IMR-90 (cell line): ENCODE measurements around the gene PEAK3. TPM values are rescaled to one million over a fixed set of nuclear protein-coding genes. Genes with fewer than 3 reads are reported as not detected.

ENCODE experiments used
- ATAC-seq: fragments of 200-7000 bp; cut with Tn5 transposase; 2 replicates; pipeline ENCODE4 v1.9.1; 2020; ENCODE audit warnings: low read depth, mild to moderate bottlenecking, moderate library complexity
- BruUV-seq: library from RNA; stranded (reverse); fragments of 400-500 nt; replicated peaks from 2 replicates; lab custom pipeline; 2021; lab: Mats Ljungman, UMichigan
- CTCF ChIA-PET: fragments of 300-600 bp; formaldehyde crosslinking; extraction: SDS; loops from one replicate; lab custom pipeline; 2021; ENCODE audit warnings: antibody characterized with exemption; lab: Yijun Ruan, JAX
- POLR2A ChIA-PET: fragments of 300-600 bp; sonication (Branson Sonifier 250); formaldehyde crosslinking; loops from one replicate; lab custom pipeline; 2022; ENCODE audit warnings: antibody characterized with exemption; ENCODE audit not compliant: unreplicated experiment; lab: Charles Lee
- DNase-seq: peaks from one replicate; pipeline ENCODE4 v3.0.0; 2013
- H2AFZ ChIP-seq: replicated peaks from 2 replicates; pipeline ENCODE3; 2013; ENCODE audit warnings: low read length, mild to moderate bottlenecking; ENCODE audit not compliant: poor library complexity
- H2AK5ac ChIP-seq: 2 replicates; pipeline ENCODE4 v1.6.1; 2013; ENCODE audit warnings: low read depth, low read length, inconsistent platforms
- H2AK9ac ChIP-seq: replicated peaks from 2 replicates; pipeline ENCODE3; 2013; ENCODE audit warnings: mild to moderate bottlenecking, low read depth, low read length, moderate library complexity; ENCODE audit not compliant: poor library complexity
- H2BK120ac ChIP-seq: 2 replicates; pipeline ENCODE4 v1.6.1; 2013; ENCODE audit warnings: low read depth, low read length, inconsistent platforms
- H2BK15ac ChIP-seq: 3 replicates; pipeline ENCODE4 v1.6.1; 2013; ENCODE audit warnings: low read depth, low read length, inconsistent platforms
- H2BK20ac ChIP-seq: 2 replicates; pipeline ENCODE4 v1.6.1; 2013; ENCODE audit warnings: low read depth, mild to moderate bottlenecking, inconsistent platforms, low read length, moderate library complexity
- H2BK5ac ChIP-seq: 2 replicates; pipeline ENCODE4 v1.6.1; 2013; ENCODE audit warnings: mild to moderate bottlenecking, low read depth, low read length, inconsistent platforms; ENCODE audit not compliant: poor library complexity, severe bottlenecking
- H3K14ac ChIP-seq: replicated peaks from 2 replicates; pipeline ENCODE4 v1.6.1; 2013; ENCODE audit warnings: low read depth, low read length, inconsistent platforms
- H3K18ac ChIP-seq: 2 replicates; pipeline ENCODE4 v1.6.1; 2013; ENCODE audit warnings: low read depth, low read length, control low read depth
- H3K23ac ChIP-seq: 2 replicates; pipeline ENCODE4 v1.6.1; 2013; ENCODE audit warnings: low read depth, low read length, inconsistent platforms
- H3K27ac ChIP-seq: 2 replicates; pipeline ENCODE4 v1.5.1; 2013; ENCODE audit warnings: mild to moderate bottlenecking, control low read depth, low read length; ENCODE audit not compliant: insufficient read depth
- H3K27me3 ChIP-seq: 2 replicates; pipeline ENCODE4 v1.6.1; 2013; ENCODE audit warnings: low read length; ENCODE audit not compliant: control insufficient read depth, insufficient read depth
- H3K36me3 ChIP-seq: 2 replicates; pipeline ENCODE4 v1.6.1; 2013; ENCODE audit warnings: low read length, mixed read lengths; ENCODE audit not compliant: control insufficient read depth, insufficient read depth
- H3K4ac ChIP-seq: 2 replicates; pipeline ENCODE4 v1.6.1; 2013; ENCODE audit warnings: low read depth, low read length, inconsistent platforms
- H3K4me1 ChIP-seq: 2 replicates; pipeline ENCODE4 v1.6.1; 2013; ENCODE audit warnings: low read length, mixed read lengths; ENCODE audit not compliant: control insufficient read depth, insufficient read depth
- H3K4me2 ChIP-seq: 2 replicates; pipeline ENCODE4 v1.6.1; 2013; ENCODE audit warnings: low read depth, mild to moderate bottlenecking, control low read depth, low read length, moderate library complexity
- H3K4me3 ChIP-seq: 2 replicates; pipeline ENCODE4 v1.5.1; 2013; ENCODE audit warnings: low read depth, mild to moderate bottlenecking, control low read depth, low read length, moderate library complexity; ENCODE audit not compliant: insufficient read depth
- H3K56ac ChIP-seq: 2 replicates; pipeline ENCODE4 v1.6.1; 2013; ENCODE audit warnings: low read length, inconsistent platforms; ENCODE audit not compliant: insufficient read depth; ENCODE audit errors: extremely low read depth
- H3K79me1 ChIP-seq, 2 experiments: 2 replicates each; pipeline ENCODE4 v1.6.1; 2013; ENCODE audit warnings: low read length in 2 of 2, inconsistent platforms in 1 of 2, low read depth in 1 of 2
- H3K9ac ChIP-seq: 2 replicates; pipeline ENCODE4 v1.6.1; 2013; ENCODE audit warnings: low read depth, low read length, control low read depth
- H3K9me1 ChIP-seq: 2 replicates; pipeline ENCODE4 v1.6.1; 2013; ENCODE audit warnings: low read length, inconsistent platforms; ENCODE audit not compliant: insufficient read depth
- H3K9me3 ChIP-seq: 2 replicates; pipeline ENCODE4 v1.6.1; 2013; ENCODE audit warnings: low read length; ENCODE audit not compliant: control insufficient read depth, insufficient read depth
- H4K20me1 ChIP-seq: 2 replicates; pipeline ENCODE4 v1.6.1; 2013; ENCODE audit warnings: low read length, inconsistent platforms; ENCODE audit not compliant: insufficient read depth
- H4K5ac ChIP-seq: 2 replicates; pipeline ENCODE4 v1.6.1; 2013; ENCODE audit warnings: mild to moderate bottlenecking, low read depth, low read length, control low read depth
- H4K8ac ChIP-seq, 2 experiments: 2 replicates each; pipeline ENCODE4 v1.6.1; 2013; ENCODE audit warnings: low read depth in 2 of 2, low read length in 2 of 2, control low read depth in 1 of 2, inconsistent platforms in 1 of 2
- H4K91ac ChIP-seq: 2 replicates; pipeline ENCODE4 v1.6.1; 2013; ENCODE audit warnings: low read depth, low read length, inconsistent platforms; ENCODE audit not compliant: insufficient read depth
- BHLHE40 ChIP-seq: fragments of 150-350 bp; IDR thresholded peaks from 2 replicates; pipeline ENCODE4 v1.6.1; 2016; ENCODE audit warnings: mild to moderate bottlenecking, low read depth, low read length
- CEBPB ChIP-seq: IDR thresholded peaks from 2 replicates; pipeline ENCODE4 v1.6.1; 2012; ENCODE audit warnings: low read depth, low read length, improper control_type of control experiment
- CHD1 ChIP-seq: IDR thresholded peaks from 2 replicates; pipeline ENCODE4 v1.6.1; 2012; ENCODE audit warnings: low read depth, low read length, improper control_type of control experiment
- FOS ChIP-seq: fragments of 150-350 bp; IDR thresholded peaks from 2 replicates; pipeline ENCODE4 v1.6.1; 2016; ENCODE audit warnings: low read depth, low read length
- MAFK ChIP-seq: IDR thresholded peaks from 2 replicates; pipeline ENCODE4 v1.6.1; 2012; ENCODE audit warnings: low read depth, low read length, improper control_type of control experiment
- MAZ ChIP-seq: IDR thresholded peaks from 2 replicates; pipeline ENCODE4 v1.6.1; 2012; ENCODE audit warnings: low read depth, mild to moderate bottlenecking, low read length, improper control_type of control experiment, moderate library complexity, borderline replicate concordance
- MXI1 ChIP-seq: IDR thresholded peaks from 2 replicates; pipeline ENCODE4 v1.6.1; 2012; ENCODE audit warnings: low read depth, mild to moderate bottlenecking, low read length, moderate library complexity, borderline replicate concordance
- NFE2L2 ChIP-seq: fragments of 150-350 bp; IDR thresholded peaks from 2 replicates; pipeline ENCODE4 v1.6.1; 2016; ENCODE audit warnings: low read depth, mild to moderate bottlenecking, low read length
- POLR2A ChIP-seq: IDR thresholded peaks from 2 replicates; pipeline ENCODE4 v1.6.1; 2012; ENCODE audit warnings: mild to moderate bottlenecking, low read depth, low read length
- RAD21 ChIP-seq: IDR thresholded peaks from 2 replicates; pipeline ENCODE4 v1.6.1; 2012; ENCODE audit warnings: low read length, improper control_type of control experiment
- RCOR1 ChIP-seq: IDR thresholded peaks from 2 replicates; pipeline ENCODE4 v1.6.1; 2012; ENCODE audit warnings: mild to moderate bottlenecking, low read length, improper control_type of control experiment; ENCODE audit not compliant: insufficient replicate concordance
- RFX5 ChIP-seq: IDR thresholded peaks from 2 replicates; pipeline ENCODE4 v1.8.0; 2012; ENCODE audit warnings: low read depth, mild to moderate bottlenecking, low read length, moderate library complexity
- SMC3 ChIP-seq: fragments of 150-350 bp; IDR thresholded peaks from 2 replicates; pipeline ENCODE4 v1.6.1; 2016; ENCODE audit warnings: low read depth, mild to moderate bottlenecking, antibody characterized with exemption, low read length, moderate library complexity
- WGBS, 2 experiments: methylation state at CpG; one replicate each; pipeline versions ENCODE4 v1.1.5 to v1.1.7; 2013; ENCODE audit warnings: missing lambda C conversion rate in 2 of 2; ENCODE audit not compliant: insufficient read length in 1 of 2; ENCODE audit errors: extremely low coverage in 2 of 2; 5-methylcytosine and 5-hydroxymethylcytosine counted together
- dilution Hi-C: fragments of 300-500 bp; cut with HindIII; formaldehyde crosslinking; loops from one replicate; pipeline ENCODE4 v1.14.3; 2018; ENCODE audit warnings: low sequenced_read_pairs; ENCODE audit not compliant: unreplicated experiment
- in situ Hi-C: fragments of 300-500 bp; cut with MboI; formaldehyde crosslinking; loops from 3 replicates; pipeline ENCODE4 v1.14.3; 2019; ENCODE audit warnings: low sequenced_read_pairs, inconsistent platforms, mixed read lengths
- intact Hi-C: fragments of 100-400 bp; cut with micrococcal nuclease; formaldehyde crosslinking; loops from 2 replicates; pipeline ENCODE4 v1.10.0; 2022
- polyA plus RNA-seq, 3 experiments: library from polyadenylated mRNA; depleted of rRNA; stranded (reverse); fragments of >200 nt; gene quantifications; 2 replicates each; pipeline ENCODE4 v1.2.3, GENCODE V29; 2012; ENCODE audit warnings: low replicate concordance in 1 of 3
- total RNA-seq: library from RNA; depleted of rRNA; stranded (reverse); fragments of >200 nt; gene quantifications from 2 replicates; pipeline ENCODE4 v1.2.3, GENCODE V29; 2012
- TF ChIP-seq, protein P1 (sequence below): fragments of 150-350 bp; IDR thresholded peaks from 2 replicates; pipeline ENCODE4 v1.6.1; 2017; ENCODE audit warnings: mild to moderate bottlenecking, antibody characterized with exemption, low read length, low read depth
- TF ChIP-seq, protein P2 (sequence below): conservative IDR thresholded peaks from 2 replicates; pipeline ENCODE4 v1.5.1; 2012; ENCODE audit warnings: mild to moderate bottlenecking, low read depth, low read length, improper control_type of control experiment
- TF ChIP-seq, protein P3 (sequence below): fragments of 150-350 bp; IDR thresholded peaks from 2 replicates; pipeline ENCODE4 v1.6.1; 2016; ENCODE audit warnings: low read depth, mild to moderate bottlenecking, low read length, moderate library complexity, borderline replicate concordance

The PEAK3 gene
- total and polyA plus RNA-seq, 2 of the 4 experiments (the other 2 are of a cell fraction): under 0.01 to 0.09 TPM

DNA sequence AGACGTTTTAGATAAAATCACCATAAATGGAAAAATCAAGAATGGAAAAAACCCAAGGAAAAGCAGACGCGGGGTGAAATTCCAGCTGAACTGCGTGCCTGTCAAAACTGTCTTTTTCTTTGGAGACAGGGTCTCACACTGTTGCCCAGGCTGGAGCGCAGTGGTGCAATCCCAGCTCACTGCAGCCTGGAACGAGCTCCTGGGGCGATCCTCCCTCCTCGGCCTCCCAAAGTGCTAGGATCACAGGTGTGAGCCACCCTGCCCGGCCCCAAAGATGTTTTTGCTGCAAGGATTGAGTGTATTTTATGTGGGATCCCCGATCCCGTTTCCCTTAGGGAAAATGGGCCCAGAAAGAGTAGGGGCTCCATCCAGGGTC lies 875 bp upstream of the PEAK3 start:
- peaks cover 7% of the 10 kb centered on the region for H3K4me1 ChIP-seq
- ATAC-seq (no peak), DNase-seq (no peak)
- TF ChIP-seq SMC3: no peak
- TF ChIP-seq, protein P1, sequence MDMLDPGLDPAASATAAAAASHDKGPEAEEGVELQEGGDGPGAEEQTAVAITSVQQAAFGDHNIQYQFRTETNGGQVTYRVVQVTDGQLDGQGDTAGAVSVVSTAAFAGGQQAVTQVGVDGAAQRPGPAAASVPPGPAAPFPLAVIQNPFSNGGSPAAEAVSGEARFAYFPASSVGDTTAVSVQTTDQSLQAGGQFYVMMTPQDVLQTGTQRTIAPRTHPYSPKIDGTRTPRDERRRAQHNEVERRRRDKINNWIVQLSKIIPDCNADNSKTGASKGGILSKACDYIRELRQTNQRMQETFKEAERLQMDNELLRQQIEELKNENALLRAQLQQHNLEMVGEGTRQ: no peak
- no peak for TF ChIP-seq MAFK
- no peak for TF ChIP-seq RFX5
- no peak for TF ChIP-seq RAD21
- TF ChIP-seq CEBPB: no peak
- TF ChIP-seq MAZ: no peak
- TF ChIP-seq, protein P2, sequence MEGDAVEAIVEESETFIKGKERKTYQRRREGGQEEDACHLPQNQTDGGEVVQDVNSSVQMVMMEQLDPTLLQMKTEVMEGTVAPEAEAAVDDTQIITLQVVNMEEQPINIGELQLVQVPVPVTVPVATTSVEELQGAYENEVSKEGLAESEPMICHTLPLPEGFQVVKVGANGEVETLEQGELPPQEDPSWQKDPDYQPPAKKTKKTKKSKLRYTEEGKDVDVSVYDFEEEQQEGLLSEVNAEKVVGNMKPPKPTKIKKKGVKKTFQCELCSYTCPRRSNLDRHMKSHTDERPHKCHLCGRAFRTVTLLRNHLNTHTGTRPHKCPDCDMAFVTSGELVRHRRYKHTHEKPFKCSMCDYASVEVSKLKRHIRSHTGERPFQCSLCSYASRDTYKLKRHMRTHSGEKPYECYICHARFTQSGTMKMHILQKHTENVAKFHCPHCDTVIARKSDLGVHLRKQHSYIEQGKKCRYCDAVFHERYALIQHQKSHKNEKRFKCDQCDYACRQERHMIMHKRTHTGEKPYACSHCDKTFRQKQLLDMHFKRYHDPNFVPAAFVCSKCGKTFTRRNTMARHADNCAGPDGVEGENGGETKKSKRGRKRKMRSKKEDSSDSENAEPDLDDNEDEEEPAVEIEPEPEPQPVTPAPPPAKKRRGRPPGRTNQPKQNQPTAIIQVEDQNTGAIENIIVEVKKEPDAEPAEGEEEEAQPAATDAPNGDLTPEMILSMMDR: no peak
- no peak for TF ChIP-seq NFE2L2
- TF ChIP-seq, protein P3, sequence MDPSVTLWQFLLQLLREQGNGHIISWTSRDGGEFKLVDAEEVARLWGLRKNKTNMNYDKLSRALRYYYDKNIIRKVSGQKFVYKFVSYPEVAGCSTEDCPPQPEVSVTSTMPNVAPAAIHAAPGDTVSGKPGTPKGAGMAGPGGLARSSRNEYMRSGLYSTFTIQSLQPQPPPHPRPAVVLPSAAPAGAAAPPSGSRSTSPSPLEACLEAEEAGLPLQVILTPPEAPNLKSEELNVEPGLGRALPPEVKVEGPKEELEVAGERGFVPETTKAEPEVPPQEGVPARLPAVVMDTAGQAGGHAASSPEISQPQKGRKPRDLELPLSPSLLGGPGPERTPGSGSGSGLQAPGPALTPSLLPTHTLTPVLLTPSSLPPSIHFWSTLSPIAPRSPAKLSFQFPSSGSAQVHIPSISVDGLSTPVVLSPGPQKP: no peak
- TF ChIP-seq FOS: no peak
- no peak for TF ChIP-seq MXI1
- no peak for TF ChIP-seq RCOR1
- no peak for TF ChIP-seq POLR2A
- no peak for TF ChIP-seq BHLHE40
- no peak for TF ChIP-seq CHD1
- no peak overlapping the region for H3K56ac ChIP-seq
- no peak overlapping the region for H4K91ac ChIP-seq
- 75% methylated on average over 7 of the region's 11 CpGs; no CpG with 5 or more reads in 1 of the 2 experiments for WGBS, 2 experiments
- in situ Hi-C loops (no loop called here), intact Hi-C loops (no loop called here), dilution Hi-C loops (no loop called here)
- H2BK5ac ChIP-seq: no peak overlapping the region
- H3K27me3 ChIP-seq: peaks cover 16% of the 10 kb centered on the region
- no peak overlapping the region for H2AK5ac ChIP-seq
- ChIA-PET CTCF (no interaction called here), POLR2A (no interaction called here)
- no peak overlapping the region for H4K5ac ChIP-seq
- no peak overlapping the region for H2AK9ac ChIP-seq
- H2BK120ac ChIP-seq: no peak overlapping the region
- no peak overlapping the region for H3K4me2 ChIP-seq
- no peak overlapping the region for H3K4me3 ChIP-seq
- H2AFZ ChIP-seq: no peak overlapping the region
- no peaks in the 10 kb centered on the region; a peak in 1 of 4 replicates for H3K79me1 ChIP-seq
- H2BK15ac ChIP-seq: no peak overlapping the region
- no peaks in the 10 kb centered on the region for H3K9me1 ChIP-seq
- H3K18ac ChIP-seq: no peak overlapping the region
- H3K27ac ChIP-seq: no peak overlapping the region
- BruUV-seq: no TSS peak
- H3K23ac ChIP-seq: no peak overlapping the region
- no peak overlapping the region for H3K9ac ChIP-seq
- H3K9me3 ChIP-seq: no peaks in the 10 kb centered on the region
- H2BK20ac ChIP-seq: no peak overlapping the region
- peaks cover under 1% of the 10 kb centered on the region for H4K20me1 ChIP-seq
- no peak overlapping the region for H3K14ac ChIP-seq
- no peaks in the 10 kb centered on the region for H3K36me3 ChIP-seq
- H4K8ac ChIP-seq: peak overlapping the region in 1 of 2 experiments; percentile 69; a peak in 1 of 4 replicates
- H3K4ac ChIP-seq: no peak overlapping the region
